Large intestine (tissue), 3 donors: ENCODE results near the gene AADAT. TPM values are rescaled to one million over a fixed set of nuclear protein-coding genes. Genes with fewer than 3 reads are reported as not detected.
"Not testable (repeated sequence)": the region's sequence is repeated elsewhere in the genome, so short reads cannot be mapped to it uniquely, and the experiment has no call there.

Experiments used
- DNase-seq, 2 donors: peaks; one replicate each; pipeline versions ENCODE4 v3.0.0 to v3.0.0-alpha.2; 2013
- H3K27ac ChIP-seq: one replicate; pipeline ENCODE4 v1.5.1; 2013; ENCODE audit warnings: low read length
- H3K27me3 ChIP-seq: 2 replicates; pipeline ENCODE4 v1.6.1; 2013; ENCODE audit warnings: low read length; ENCODE audit not compliant: control insufficient read depth, insufficient read depth
- H3K36me3 ChIP-seq: 2 replicates; pipeline ENCODE4 v1.6.1; 2013; ENCODE audit warnings: low read length; ENCODE audit not compliant: control insufficient read depth, insufficient read depth
- H3K4me1 ChIP-seq: one replicate; pipeline ENCODE4 v1.6.1; 2013; ENCODE audit warnings: low read length; ENCODE audit not compliant: control insufficient read depth, insufficient read depth
- H3K4me3 ChIP-seq: one replicate; pipeline ENCODE4 v1.5.1; 2013; ENCODE audit warnings: low read length
- H3K9me3 ChIP-seq: one replicate; pipeline ENCODE4 v1.6.1; 2013; ENCODE audit warnings: mild to moderate bottlenecking, low read depth, low read length, moderate library complexity; ENCODE audit not compliant: control insufficient read depth
- WGBS: methylation state at CpG from one replicate; pipeline ENCODE4 v1.1.5; 2013; ENCODE audit warnings: low lambda C conversion rate; ENCODE audit not compliant: insufficient coverage; 5-methylcytosine and 5-hydroxymethylcytosine counted together
- polyA plus RNA-seq: library from polyadenylated mRNA; unstranded; fragments of 120-200 nt; gene quantifications from one replicate; pipeline ENCODE4 v1.2.1, GENCODE V29; 2013

The AADAT gene
- polyA plus RNA-seq, 1 donor = 35.3 TPM

DNA sequence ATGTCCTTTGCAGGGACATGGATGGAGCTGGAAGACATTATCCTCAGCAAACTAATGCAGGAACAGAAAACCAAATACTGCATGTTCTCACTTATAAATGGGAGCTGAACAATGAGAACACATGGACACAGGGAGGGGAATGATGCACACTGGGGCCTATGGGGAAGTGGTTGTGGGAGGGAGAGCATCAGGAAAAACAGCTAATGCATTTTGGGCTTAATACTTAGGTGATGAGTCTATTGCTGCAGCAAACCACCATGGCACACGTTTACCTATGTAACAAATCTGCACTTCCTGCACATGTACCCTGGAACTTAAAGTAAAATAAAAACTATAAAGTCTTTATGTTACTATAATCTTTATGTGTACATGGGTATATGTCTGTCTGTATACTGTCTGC is 24.4 kb upstream of the AADAT start:
- not testable (repeated sequence) for H3K9me3 ChIP-seq, H3K4me1 ChIP-seq, H3K27me3 ChIP-seq, H3K36me3 ChIP-seq, H3K4me3 ChIP-seq, DNase-seq, H3K27ac ChIP-seq
- no CpG with 5 or more reads among the region's 1 CpG for WGBS

DNA sequence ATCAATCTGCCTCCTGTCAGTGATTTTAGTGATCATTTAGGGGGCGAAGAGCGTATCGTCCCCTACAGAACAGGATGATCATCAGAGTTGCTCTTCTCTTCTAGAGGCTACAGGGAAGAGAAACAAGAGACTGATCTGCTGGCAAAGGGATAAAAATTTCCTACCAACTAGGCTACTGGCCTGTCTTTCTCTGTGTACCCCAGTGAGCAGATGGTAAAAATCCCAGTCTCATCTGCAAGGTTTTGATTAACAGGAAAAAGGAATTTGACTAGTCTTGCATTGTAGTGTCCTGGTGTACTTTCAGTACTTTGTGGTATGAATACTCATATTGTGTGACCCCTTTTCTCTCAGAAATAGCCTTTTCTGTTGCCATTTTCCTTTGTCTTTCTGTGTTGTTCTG is 21.8 kb upstream of the AADAT start:
- no CpG with 5 or more reads among the region's 3 CpGs for WGBS

DNA sequence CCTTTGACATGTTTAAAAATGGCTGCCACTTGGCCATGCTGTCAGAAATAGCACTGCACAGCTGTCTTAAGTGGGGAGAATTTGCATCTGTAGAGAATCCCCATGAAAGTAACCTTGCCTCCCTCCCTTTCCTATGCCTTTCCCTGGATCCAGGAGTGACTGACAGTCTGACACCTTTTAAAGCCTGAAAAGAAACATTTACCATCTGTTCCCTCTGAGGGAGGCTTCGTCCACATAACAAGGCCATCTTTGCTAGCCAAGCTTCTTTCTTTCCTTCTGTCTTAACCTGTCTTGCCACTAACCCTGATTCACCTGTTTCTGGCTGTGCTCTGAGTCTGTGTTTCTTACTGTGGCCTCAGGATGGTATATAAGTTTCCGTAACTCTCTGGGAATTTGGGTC is 21.3 kb upstream of the AADAT start:
- Histone ChIP-seq H3K27ac (no peak overlapping the region), H3K4me1 (no peaks in the 10 kb centered on the region), H3K4me3 (no peak overlapping the region), H3K36me3 (no peaks in the 10 kb centered on the region), H3K9me3 (no peaks in the 10 kb centered on the region), H3K27me3 (peaks cover 2% of the 10 kb centered on the region)
- WGBS = no CpG with 5 or more reads among the region's 2 CpGs
- no peak for DNase-seq

More for the DNA sequence above, 21.8 kb upstream of the AADAT start:
- H3K9me3 ChIP-seq = no peaks in the 10 kb centered on the region
- no peak overlapping the region for H3K27ac ChIP-seq
- DNase-seq = no peak
- H3K4me3 ChIP-seq = no peak overlapping the region
- H3K36me3 ChIP-seq = no peaks in the 10 kb centered on the region
- peaks cover 2% of the 10 kb centered on the region for H3K27me3 ChIP-seq
- H3K4me1 ChIP-seq = no peaks in the 10 kb centered on the region

DNA sequence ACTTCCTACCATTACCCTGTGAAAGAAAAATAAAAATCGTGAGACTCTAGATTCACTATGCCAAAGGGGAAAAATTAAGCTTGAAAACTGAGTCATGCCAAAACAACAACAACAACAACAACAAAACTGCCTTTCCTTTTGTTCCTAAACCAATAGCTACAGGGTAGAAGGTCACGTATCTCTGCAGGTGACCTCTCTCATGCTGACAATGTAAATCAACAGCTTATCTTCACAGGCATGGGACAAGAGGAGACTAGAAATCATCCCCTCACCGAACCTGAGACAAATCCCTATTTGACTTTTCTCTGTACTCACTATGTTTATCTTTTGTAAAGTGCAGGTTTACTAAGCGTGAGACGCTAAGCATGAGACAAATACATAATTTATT is 20.5 kb upstream of the AADAT start:
- DNase-seq = no peak
- no peaks in the 10 kb centered on the region for H3K9me3 ChIP-seq
- no CpG with 5 or more reads among the region's 5 CpGs for WGBS
- no peak overlapping the region for H3K4me3 ChIP-seq
- peaks cover 2% of the 10 kb centered on the region for H3K27me3 ChIP-seq
- H3K36me3 ChIP-seq = no peaks in the 10 kb centered on the region
- no peaks in the 10 kb centered on the region for H3K4me1 ChIP-seq
- no peak overlapping the region for H3K27ac ChIP-seq

DNA sequence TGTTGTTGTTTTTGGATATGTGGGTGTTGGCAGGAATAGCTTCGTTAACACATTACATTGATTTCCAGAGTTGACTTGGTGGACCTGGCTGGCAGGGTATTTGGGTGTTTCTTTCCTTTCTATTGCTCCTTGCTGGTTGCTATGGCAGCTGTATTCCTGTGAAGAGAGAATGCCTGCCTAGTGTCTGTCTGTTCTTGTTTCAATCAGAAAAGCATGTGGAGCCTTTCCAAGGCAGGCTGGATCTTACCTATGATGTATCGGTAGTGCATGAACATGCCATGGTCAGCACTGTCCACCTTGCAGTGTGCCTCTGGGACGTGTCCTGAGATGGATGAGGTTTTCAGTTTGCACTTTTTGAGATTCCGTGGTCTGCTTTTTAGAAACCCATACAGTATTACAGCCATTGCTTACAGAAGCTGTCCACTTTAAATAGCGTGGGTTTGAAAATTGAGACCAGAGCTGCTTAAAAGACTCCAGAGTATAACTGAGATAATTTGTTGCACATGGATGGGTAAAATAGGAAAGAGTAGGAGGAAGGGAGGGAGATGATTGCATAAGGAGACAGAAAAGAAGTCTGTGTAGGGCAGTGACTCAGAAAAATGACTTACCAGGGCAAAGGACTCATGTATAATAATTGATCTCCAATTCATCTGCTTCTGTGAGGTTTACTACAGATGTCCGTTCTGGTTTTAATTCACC is 20.0 kb upstream of the AADAT start:
- DNase-seq = no peak
- Histone ChIP-seq H3K36me3 (no peaks in the 10 kb centered on the region), H3K4me3 (no peak overlapping the region), H3K4me1 (no peaks in the 10 kb centered on the region), H3K9me3 (no peaks in the 10 kb centered on the region), H3K27ac (no peak overlapping the region), H3K27me3 (peaks cover 2% of the 10 kb centered on the region)
- WGBS = 100% methylated on average over 1 of the region's 6 CpGs

DNA sequence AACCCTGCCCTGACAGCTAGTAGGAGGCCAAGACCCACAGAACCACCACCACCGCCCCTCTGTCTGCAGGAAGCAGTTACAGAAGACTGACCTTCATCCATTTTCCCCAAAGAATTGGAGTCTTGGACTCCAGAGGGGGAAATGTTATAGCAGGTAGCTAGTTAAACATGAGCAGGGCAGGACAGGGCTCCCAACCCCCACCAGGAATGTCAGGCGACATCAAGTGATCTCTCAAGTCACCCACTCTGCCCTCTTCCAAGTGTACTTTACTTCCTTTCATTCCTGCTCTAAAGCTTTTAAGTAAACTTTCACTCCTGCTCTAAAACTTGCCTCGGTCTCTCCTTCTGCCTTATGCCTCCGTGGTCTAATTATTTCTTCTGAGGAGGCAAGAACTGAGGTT is 17.1 kb upstream of the AADAT start:
- H3K9me3 ChIP-seq = no peaks in the 10 kb centered on the region
- peaks cover 6% of the 10 kb centered on the region for H3K4me1 ChIP-seq
- no peak overlapping the region for H3K4me3 ChIP-seq
- H3K27me3 ChIP-seq = peaks cover 2% of the 10 kb centered on the region
- H3K27ac ChIP-seq = no peak overlapping the region
- no peaks in the 10 kb centered on the region for H3K36me3 ChIP-seq
- no CpG with 5 or more reads among the region's 4 CpGs for WGBS
- peak; percentile 5 to 14 for DNase-seq

DNA sequence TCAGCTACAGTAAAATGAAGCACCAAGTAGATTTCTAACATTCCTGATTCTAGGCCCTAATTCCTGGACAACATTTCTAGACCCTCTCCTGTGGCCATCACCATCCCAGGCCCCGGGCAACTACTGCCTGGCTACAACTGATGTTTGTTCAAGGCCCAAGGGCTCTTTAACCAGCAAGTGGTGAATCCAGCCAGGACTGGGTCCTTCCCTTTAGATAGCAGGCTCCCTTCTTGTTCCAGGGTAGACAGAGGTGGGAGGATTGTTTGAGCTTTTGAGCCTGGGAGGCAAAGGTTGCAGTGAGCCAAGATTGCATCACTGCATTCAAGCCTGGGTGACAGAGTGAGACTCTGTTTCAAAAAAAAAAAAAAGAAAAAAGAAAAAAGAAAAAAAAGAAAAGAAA is 12.7 kb upstream of the AADAT start:
- H3K27ac ChIP-seq = peak overlapping the region; percentile 73
- DNase-seq = peak; percentile 81 to 90
- no peaks in the 10 kb centered on the region for H3K27me3 ChIP-seq
- no peak overlapping the region for H3K4me3 ChIP-seq
- WGBS = no CpG with 5 or more reads among the region's 1 CpG
- no peaks in the 10 kb centered on the region for H3K36me3 ChIP-seq
- no peaks in the 10 kb centered on the region for H3K9me3 ChIP-seq
- H3K4me1 ChIP-seq = peaks cover 13% of the 10 kb centered on the region

DNA sequence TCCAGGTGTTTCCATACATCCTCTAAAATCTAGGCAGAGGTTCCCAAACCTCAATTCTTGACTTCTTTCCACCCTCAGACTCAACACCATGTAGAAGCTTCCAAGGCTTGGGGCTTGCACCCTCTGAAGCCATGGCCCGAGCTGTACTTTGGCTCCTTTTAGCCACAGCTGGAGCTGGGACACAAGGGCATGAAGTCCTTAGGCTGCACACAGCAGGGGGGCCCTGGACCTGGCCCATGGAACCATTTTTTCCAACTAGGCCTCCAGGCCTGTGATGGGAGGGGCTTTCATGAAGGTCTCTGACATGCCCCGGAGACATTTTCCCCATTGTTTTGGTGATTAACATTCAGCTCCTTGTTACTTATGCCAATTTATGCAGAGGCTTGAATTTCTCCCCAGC is 8.4 kb upstream of the AADAT start:
- not testable (repeated sequence) for H3K4me3 ChIP-seq, H3K9me3 ChIP-seq, H3K36me3 ChIP-seq, H3K27me3 ChIP-seq, H3K27ac ChIP-seq, DNase-seq
- no CpG with 5 or more reads among the region's 2 CpGs for WGBS
- peaks cover 15% of the 10 kb centered on the region for H3K4me1 ChIP-seq

DNA sequence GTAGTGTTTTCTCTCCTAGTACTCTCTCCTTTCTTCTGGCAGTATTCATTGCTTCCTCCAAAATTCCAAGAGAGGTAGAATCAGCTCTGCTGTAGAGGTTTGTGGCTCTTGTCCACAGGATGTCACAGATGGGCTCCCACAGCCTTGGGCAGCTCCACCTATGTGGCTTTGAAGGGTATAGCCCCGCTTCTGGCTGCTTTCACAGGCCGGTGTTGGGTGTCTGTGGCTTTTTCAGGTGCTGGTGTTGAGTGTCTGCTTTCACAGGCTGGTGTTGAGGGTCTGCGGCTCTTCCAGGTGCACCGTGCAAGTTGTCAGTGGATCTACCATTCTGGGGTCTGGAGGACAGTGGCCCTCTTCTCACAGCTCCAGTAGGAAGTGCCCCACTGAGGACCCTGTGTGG is 7.9 kb upstream of the AADAT start:
- Histone ChIP-seq H3K36me3 (no peaks in the 10 kb centered on the region), H3K4me3 (no peak overlapping the region), H3K27me3 (no peaks in the 10 kb centered on the region), H3K4me1 (peaks cover 15% of the 10 kb centered on the region), H3K9me3 (no peaks in the 10 kb centered on the region), H3K27ac (no peak overlapping the region)
- DNase-seq = no peak
- WGBS = no CpG with 5 or more reads among the region's 4 CpGs

DNA sequence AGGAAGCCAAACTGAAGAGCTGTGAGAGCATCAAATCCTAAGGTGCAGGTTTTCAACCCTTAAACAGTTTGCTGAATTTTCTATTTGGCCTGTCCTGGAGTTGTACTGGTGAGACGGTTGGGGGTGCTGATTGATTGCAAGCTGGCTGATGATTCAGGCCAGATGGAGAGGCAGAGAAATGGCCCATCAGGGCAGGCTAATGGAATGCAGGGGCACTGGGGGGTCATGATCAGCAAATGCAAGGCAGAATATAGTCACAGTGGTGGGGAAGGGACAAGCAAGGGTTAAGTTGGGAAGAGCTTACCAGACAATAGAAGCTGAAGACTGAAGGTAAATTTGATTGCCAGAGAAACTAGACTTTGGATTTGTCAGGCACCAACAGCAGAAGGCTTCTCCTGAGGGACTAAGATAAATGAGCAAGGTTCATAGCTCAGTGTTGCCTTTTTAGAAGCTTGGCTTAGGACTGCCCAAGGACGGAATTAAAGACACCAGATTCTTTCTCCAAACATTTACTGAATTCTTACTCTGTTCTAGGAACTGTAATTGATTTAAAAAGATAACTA is 4.3 kb upstream of the AADAT start:
- Histone ChIP-seq H3K36me3 (no peaks in the 10 kb centered on the region), H3K9me3 (peaks cover 4% of the 10 kb centered on the region), H3K27ac (no peak overlapping the region), H3K4me3 (no peak overlapping the region), H3K27me3 (no peaks in the 10 kb centered on the region), H3K4me1 (peaks cover 2% of the 10 kb centered on the region)
- 40% methylated on average over 1 of the region's 2 CpGs for WGBS
- peak in 1 of 2 donors; percentile 57 for DNase-seq
